GM12878 (cell line): Measurements from ENCODE around the gene OMP. TPM values are rescaled to one million over a fixed set of nuclear protein-coding genes. Genes with fewer than 3 reads are reported as not detected.

Experiments
- ATAC-seq: fragments of 200-7000 bp; cut with Tn5 transposase; 3 replicates; pipeline ENCODE4 v1.9.1; 2020; ENCODE audit warnings: mild to moderate bottlenecking, moderate library complexity
- BruUV-seq: library from RNA; stranded (reverse); fragments of 400-500 nt; replicated peaks from 2 replicates; lab custom pipeline; 2021; lab: Mats Ljungman, UMichigan
- CTCF ChIA-PET: fragments of 300-600 bp; sonication (Branson Sonifier 250); formaldehyde crosslinking; extraction: SDS; loops from one replicate; lab custom pipeline; 2021; ENCODE audit warnings: inconsistent platforms; lab: Yijun Ruan, JAX
- POLR2A ChIA-PET: fragments of 350-600 bp; formaldehyde crosslinking; extraction: SDS; loops from one replicate; lab custom pipeline; 2021; ENCODE audit warnings: inconsistent platforms; lab: Charles Lee
- RAD21 ChIA-PET: fragments of 300-600 bp; sonication (Branson Sonifier 250); formaldehyde crosslinking; loops from one replicate; lab custom pipeline; 2023; ENCODE audit warnings: antibody characterized with exemption; ENCODE audit not compliant: unreplicated experiment; lab: Charles Lee
- SMC1A ChIA-PET: fragments of 300-600 bp; sonication (Branson Sonifier 250); formaldehyde crosslinking; loops from one replicate; lab custom pipeline; 2023; ENCODE audit not compliant: unreplicated experiment, uncharacterized antibody; lab: Charles Lee
- DNase-seq: peaks from one replicate; pipeline ENCODE4 v3.0.0-alpha.2; 2011; ENCODE audit warnings: low read depth, low spot score
- FAIRE-seq: peaks from 3 replicates; lab custom pipeline; 2011; peaks lifted over from hg19 to GRCh38; lab: Jason Lieb, UNC
- H2AFZ ChIP-seq: 2 replicates; pipeline ENCODE4 v1.6.0; 2011; ENCODE audit warnings: low read depth, low read length, control low read depth; ENCODE audit not compliant: control insufficient read depth
- H3K27ac ChIP-seq: 2 replicates; pipeline ENCODE4 v1.5.1; 2011; ENCODE audit warnings: control low read depth; ENCODE audit not compliant: control insufficient read depth, insufficient read depth
- H3K27me3 ChIP-seq, 2 experiments: replicated peaks in 1 of 2; 2 replicates each; pipeline versions ENCODE4 v1.6.0 to v1.6.1; 2011; ENCODE audit warnings: low read length in 1 of 2; ENCODE audit not compliant: control insufficient read depth in 2 of 2, insufficient read depth in 2 of 2
- H3K36me3 ChIP-seq, 2 experiments: 2 replicates each; pipeline ENCODE4 v1.5.1; 2011; ENCODE audit warnings: low read length in 1 of 2; ENCODE audit not compliant: control insufficient read depth in 2 of 2, insufficient read depth in 2 of 2
- H3K4me1 ChIP-seq: 2 replicates; pipeline ENCODE4 v1.6.1; 2011; ENCODE audit warnings: mild to moderate bottlenecking, low read length, moderate library complexity, mixed read lengths; ENCODE audit not compliant: control insufficient read depth, insufficient read depth
- H3K4me2 ChIP-seq: 2 replicates; pipeline ENCODE4 v1.6.0; 2011; ENCODE audit warnings: control low read depth; ENCODE audit not compliant: control insufficient read depth, insufficient read depth
- H3K4me3 ChIP-seq: fragments of 200-600 bp; sonication (generic); 2 replicates; pipeline ENCODE4 v1.5.1; 2016
- H3K79me2 ChIP-seq: 2 replicates; pipeline ENCODE4 v1.6.0; 2011; ENCODE audit warnings: low read length; ENCODE audit not compliant: control insufficient read depth, insufficient read depth
- H3K9ac ChIP-seq: 2 replicates; pipeline ENCODE4 v1.8.0; 2011; ENCODE audit warnings: low read length, control low read depth, mixed read lengths; ENCODE audit not compliant: control insufficient read depth, insufficient read depth
- H3K9me3 ChIP-seq: replicated peaks from 3 replicates; pipeline ENCODE4 v1.5.1; 2011; ENCODE audit warnings: mild to moderate bottlenecking, low read length; ENCODE audit not compliant: control insufficient read depth, insufficient read depth
- H4K20me1 ChIP-seq: 2 replicates; pipeline ENCODE4 v1.6.0; 2011; ENCODE audit not compliant: control insufficient read depth, insufficient read depth
- IKZF2 ChIP-seq, 2 experiments: fragments of 450-650 bp; IDR thresholded peaks; 2 replicates each; pipeline ENCODE4 v1.6.1; 2017; ENCODE audit warnings: mild to moderate bottlenecking in 2 of 2, moderate library complexity in 2 of 2
- PAX5 ChIP-seq: IDR thresholded peaks from 2 replicates; pipeline ENCODE4 v1.6.1; 2011; ENCODE audit warnings: low read depth, low read length, borderline replicate concordance
- WGBS: methylation state at CpG from one replicate; pipeline ENCODE4 v1.1.6; 2016; ENCODE audit warnings: low lambda C conversion rate; ENCODE audit not compliant: insufficient replicate concordance, insufficient coverage; ENCODE audit errors: missing lambda C conversion rate; 5-methylcytosine and 5-hydroxymethylcytosine counted together
- in situ Hi-C: fragments of 300-500 bp; cut with MboI; formaldehyde crosslinking; loops from 9 replicates; pipeline ENCODE4 v1.14.3; 2018; ENCODE audit warnings: mixed read lengths
- intact Hi-C: fragments of 100-400 bp; cut with micrococcal nuclease; formaldehyde crosslinking; loops from one replicate; pipeline ENCODE4 v1.14.2; 2022; ENCODE audit not compliant: unreplicated experiment
- polyA plus RNA-seq, 11 experiments: library from polyadenylated mRNA; depleted of rRNA in 4 of 11; unstranded in 6 of 11; stranded (reverse) in 5 of 11; fragments of >200 nt; fragmentation: Nextera tagmentation in 4 of 11; fragmentation: Illumina TruSeq in 1 of 11; extraction: Ambion mirVana in 4 of 11; extraction: Trizol in 1 of 11; gene quantifications; 1 replicate in 1 of 11; 2 replicates in 10 of 11; pipeline versions ENCODE4 v1.2.1 to v1.2.3, GENCODE V29; 2011 to 2016; ENCODE audit warnings: inconsistent platforms in 2 of 11, missing spikeins in 2 of 11, low read depth in 1 of 11
- total RNA-seq, 4 experiments: library from RNA; depleted of rRNA in 3 of 4; stranded (reverse); fragments of >200 nt in 3 of 4; fragmentation: Illumina TruSeq in 1 of 4; extraction: Trizol in 1 of 4; gene quantifications; 2 replicates each; pipeline versions ENCODE4 v1.2.1 to v1.2.3, GENCODE V29; 2013 to 2021
- TF ChIP-seq, protein P1 (sequence below): fragments of 150-350 bp; IDR thresholded peaks from 2 replicates; pipeline ENCODE4 v1.6.1; 2016; ENCODE audit warnings: low read depth, low read length

The OMP gene
- total and polyA plus RNA-seq, 10 of the 15 experiments (the other 5 are each of a cell fraction or from before 2014, with no cell fraction given): not detected

DNA sequence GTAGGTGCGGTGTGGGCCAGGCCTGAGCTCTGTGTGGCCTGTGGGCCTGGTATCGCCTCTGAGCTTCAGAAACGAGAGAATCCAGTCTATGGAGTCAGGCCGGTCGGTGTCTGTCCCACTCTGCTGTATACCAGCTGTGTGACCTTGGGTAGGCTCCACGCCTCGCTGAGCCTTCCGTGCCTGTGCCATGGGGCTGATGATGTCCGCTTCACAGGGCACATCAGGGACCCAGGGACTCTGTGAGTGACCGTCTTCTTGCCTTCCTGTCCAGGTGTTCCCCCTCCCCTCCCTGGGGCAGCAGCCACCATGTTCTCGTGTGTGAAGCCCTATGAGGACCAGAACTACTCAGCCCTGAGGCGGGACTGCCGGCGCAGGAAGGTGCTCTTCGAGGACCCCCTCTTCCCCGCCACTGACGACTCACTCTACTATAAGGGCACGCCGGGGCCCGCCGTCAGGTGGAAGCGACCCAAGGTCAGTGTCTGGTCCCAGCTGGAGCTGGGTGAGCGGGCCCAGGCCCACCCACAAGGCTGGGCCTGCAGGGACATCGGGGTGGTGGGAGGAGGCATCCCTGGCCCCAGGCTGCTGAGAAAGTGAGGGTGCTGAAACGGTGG is 18.0 kb upstream of the OMP start:
- ATAC-seq (no peak), DNase-seq (no peak), FAIRE-seq (no peak)
- no peaks in the 10 kb centered on the region for H3K79me2 ChIP-seq
- WGBS: 58% methylated on average over 25 of the region's 25 CpGs
- no peak overlapping the region for H3K4me3 ChIP-seq
- H3K9me3 ChIP-seq: no peaks in the 10 kb centered on the region; the same call in 2 of the 3 replicates
- no TSS peak for BruUV-seq
- H3K4me1 ChIP-seq: peaks cover 14% of the 10 kb centered on the region
- in situ Hi-C loops: no loop called here
- no peaks in the 10 kb centered on the region for H4K20me1 ChIP-seq
- TF ChIP-seq PAX5: no peak
- no peak for TF ChIP-seq IKZF2 (IDR thresholded peaks at IDR 0.05)
- TF ChIP-seq, protein P1, sequence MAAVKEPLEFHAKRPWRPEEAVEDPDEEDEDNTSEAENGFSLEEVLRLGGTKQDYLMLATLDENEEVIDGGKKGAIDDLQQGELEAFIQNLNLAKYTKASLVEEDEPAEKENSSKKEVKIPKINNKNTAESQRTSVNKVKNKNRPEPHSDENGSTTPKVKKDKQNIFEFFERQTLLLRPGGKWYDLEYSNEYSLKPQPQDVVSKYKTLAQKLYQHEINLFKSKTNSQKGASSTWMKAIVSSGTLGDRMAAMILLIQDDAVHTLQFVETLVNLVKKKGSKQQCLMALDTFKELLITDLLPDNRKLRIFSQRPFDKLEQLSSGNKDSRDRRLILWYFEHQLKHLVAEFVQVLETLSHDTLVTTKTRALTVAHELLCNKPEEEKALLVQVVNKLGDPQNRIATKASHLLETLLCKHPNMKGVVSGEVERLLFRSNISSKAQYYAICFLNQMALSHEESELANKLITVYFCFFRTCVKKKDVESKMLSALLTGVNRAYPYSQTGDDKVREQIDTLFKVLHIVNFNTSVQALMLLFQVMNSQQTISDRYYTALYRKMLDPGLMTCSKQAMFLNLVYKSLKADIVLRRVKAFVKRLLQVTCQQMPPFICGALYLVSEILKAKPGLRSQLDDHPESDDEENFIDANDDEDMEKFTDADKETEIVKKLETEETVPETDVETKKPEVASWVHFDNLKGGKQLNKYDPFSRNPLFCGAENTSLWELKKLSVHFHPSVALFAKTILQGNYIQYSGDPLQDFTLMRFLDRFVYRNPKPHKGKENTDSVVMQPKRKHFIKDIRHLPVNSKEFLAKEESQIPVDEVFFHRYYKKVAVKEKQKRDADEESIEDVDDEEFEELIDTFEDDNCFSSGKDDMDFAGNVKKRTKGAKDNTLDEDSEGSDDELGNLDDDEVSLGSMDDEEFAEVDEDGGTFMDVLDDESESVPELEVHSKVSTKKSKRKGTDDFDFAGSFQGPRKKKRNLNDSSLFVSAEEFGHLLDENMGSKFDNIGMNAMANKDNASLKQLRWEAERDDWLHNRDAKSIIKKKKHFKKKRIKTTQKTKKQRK: no peak
- intact Hi-C loops: no loop called here
- no peak overlapping the region for H3K4me2 ChIP-seq
- no peaks in the 10 kb centered on the region for H3K36me3 ChIP-seq
- ChIA-PET SMC1A (no interaction called here), POLR2A (no interaction called here), RAD21 (no interaction called here), CTCF (interaction anchor here (0.9 kb wide), 1 partner anchor 36 kb away, joined by 3 read pairs; no protein-coding TSS in a partner anchor)
- no peaks in the 10 kb centered on the region for H3K27me3 ChIP-seq
- no peak overlapping the region for H3K9ac ChIP-seq
- H2AFZ ChIP-seq: no peak overlapping the region
- no peak overlapping the region for H3K27ac ChIP-seq
